ENCODE results near the gene CYP2W1. TPM values are rescaled to one million over a fixed set of nuclear protein-coding genes. Genes with fewer than 3 reads are reported as not detected.
"Not testable (repeated sequence)": the region's sequence is repeated elsewhere in the genome, so short reads cannot be mapped to it uniquely, and the experiment has no call there.

Gene CYP2W1
- total RNA-seq, 4 donors from 2014 or later: 0.41 to 0.95 TPM; not detected in 2

- Histone ChIP-seq H3K36me3 (no peaks in the 10 kb centered on the region), H3K4me3 (no peak overlapping the region), H3K4me1 (peaks cover 15 to 27% (median 21%) of the 10 kb centered on the region in 4 donors), H3K27me3 (no peaks in the 10 kb centered on the region), H3K9me3 (no peaks in the 10 kb centered on the region), H3K27ac (no peak overlapping the region)
- intact Hi-C loops (cut with DNase I; ENCODE audit: low total_unique reads): no loop called here
- no peak for DNase-seq
- 90% methylated on average over 12 of the region's 12 CpGs; no CpG with 5 or more reads in 1 of the 2 donors for WGBS, 2 donors (ENCODE audit: low coverage in 1 of 2)
- in situ Hi-C loops (cut with MboI; ENCODE audit: low pct_ligation_motif_present in 1 of 4, low pct_unique_long_range_greater_than_20kb in 1 of 4, low sequenced_read_pairs in 3 of 4): no loop called here
- TF ChIP-seq POLR2A (IDR thresholded peaks at IDR 0.05): no peak
- no peak for TF ChIP-seq POLR2AphosphoS5 (IDR thresholded peaks at IDR 0.05)
- TF ChIP-seq EP300 (IDR thresholded peaks at IDR 0.05; ENCODE audit: low read depth): no peak
- no peak for TF ChIP-seq CTCF (IDR thresholded peaks at IDR 0.05)
These were observed 47.6 kb downstream of the CYP2W1 start for GRCh38 chr7:1030444-1031070.

GRCh38 chr7:1031716-1032455 lies 48.9 kb downstream of the CYP2W1 start:
- WGBS, 2 donors (ENCODE audit: low coverage in 1 of 2): 95 to 97% methylated on average over 11 to 31 of the region's 33 CpGs

GRCh38 chr7:1032536-1033181 lies 49.7 kb downstream of the CYP2W1 start:
- no peak for TF ChIP-seq EP300 (IDR thresholded peaks at IDR 0.05; ENCODE audit: low read depth)
- no peak for TF ChIP-seq POLR2A (IDR thresholded peaks at IDR 0.05)
- TF ChIP-seq POLR2AphosphoS5 (IDR thresholded peaks at IDR 0.05): no peak
- no peak for TF ChIP-seq CTCF (IDR thresholded peaks at IDR 0.05)
- in situ Hi-C loops (cut with MboI; ENCODE audit: low pct_ligation_motif_present in 1 of 4, low pct_unique_long_range_greater_than_20kb in 1 of 4, low sequenced_read_pairs in 3 of 4): no loop called here
- 90 to 100% methylated on average over 2 to 25 of the region's 25 CpGs for WGBS, 2 donors (ENCODE audit: low coverage in 1 of 2)

More at GRCh38 chr7:1031716-1032455, 48.9 kb downstream of the CYP2W1 start:
- no peaks in the 10 kb centered on the region for H3K27me3 ChIP-seq
- in situ Hi-C loops (cut with MboI; ENCODE audit: low pct_ligation_motif_present in 1 of 4, low pct_unique_long_range_greater_than_20kb in 1 of 4, low sequenced_read_pairs in 3 of 4): no loop called here
- no peaks in the 10 kb centered on the region for H3K9me3 ChIP-seq
- H3K4me1 ChIP-seq: peaks cover 15 to 25% (median 19%) of the 10 kb centered on the region in 4 donors
- no peak overlapping the region for H3K4me3 ChIP-seq
- intact Hi-C loops (cut with DNase I; ENCODE audit: low total_unique reads): no loop called here
- DNase-seq: no peak
- TF ChIP-seq POLR2A (IDR thresholded peaks at IDR 0.05) (no peak), CTCF (IDR thresholded peaks at IDR 0.05) (no peak), EP300 (IDR thresholded peaks at IDR 0.05; ENCODE audit: low read depth) (no peak), POLR2AphosphoS5 (IDR thresholded peaks at IDR 0.05) (no peak)
- H3K36me3 ChIP-seq: no peaks in the 10 kb centered on the region
- no peak overlapping the region for H3K27ac ChIP-seq

GRCh38 chr7:1033546-1034145 lies 50.7 kb downstream of the CYP2W1 start:
- no peak overlapping the region for H3K27ac ChIP-seq
- no peak for DNase-seq

More at GRCh38 chr7:1032536-1033181, 49.7 kb downstream of the CYP2W1 start:
- intact Hi-C loops (cut with DNase I; ENCODE audit: low total_unique reads): no loop called here
- no peak overlapping the region for H3K4me3 ChIP-seq
- H3K36me3 ChIP-seq: no peaks in the 10 kb centered on the region
- H3K27ac ChIP-seq: no peak overlapping the region
- H3K4me1 ChIP-seq: peaks cover 9 to 18% (median 12%) of the 10 kb centered on the region in 4 donors
- no peak for DNase-seq
- H3K9me3 ChIP-seq: no peaks in the 10 kb centered on the region
- no peaks in the 10 kb centered on the region for H3K27me3 ChIP-seq

GRCh38 chr7:1034769-1035168 lies 51.8 kb downstream of the CYP2W1 start:
- H3K27ac ChIP-seq; intact Hi-C loops (cut with DNase I; ENCODE audit: low total_unique reads); H3K27me3 ChIP-seq; DNase-seq; H3K9me3 ChIP-seq; in situ Hi-C loops (cut with MboI; ENCODE audit: low pct_ligation_motif_present in 1 of 4, low pct_unique_long_range_greater_than_20kb in 1 of 4, low sequenced_read_pairs in 3 of 4); H3K4me1 ChIP-seq; H3K36me3 ChIP-seq; H3K4me3 ChIP-seq: not testable (repeated sequence)
- 100% methylated on average over 1 of the region's 1 CpG; no CpG with 5 or more reads in 1 of the 2 donors for WGBS, 2 donors (ENCODE audit: low coverage in 1 of 2)

More at GRCh38 chr7:1033546-1034145, 50.7 kb downstream of the CYP2W1 start:
- Histone ChIP-seq H3K27me3 (no peaks in the 10 kb centered on the region), H3K4me1 (peaks cover 8 to 13% (median 9%) of the 10 kb centered on the region in 4 donors), H3K4me3 (no peak overlapping the region), H3K9me3 (no peaks in the 10 kb centered on the region), H3K36me3 (no peaks in the 10 kb centered on the region)
- 76 to 79% methylated on average over 9 to 20 of the region's 20 CpGs for WGBS, 2 donors (ENCODE audit: low coverage in 1 of 2)
- in situ Hi-C loops (cut with MboI; ENCODE audit: low pct_ligation_motif_present in 1 of 4, low pct_unique_long_range_greater_than_20kb in 1 of 4, low sequenced_read_pairs in 3 of 4) (no loop called here), intact Hi-C loops (cut with DNase I; ENCODE audit: low total_unique reads) (no loop called here)
- no peak for TF ChIP-seq POLR2AphosphoS5 (IDR thresholded peaks at IDR 0.05)

- H3K27ac ChIP-seq; H3K9me3 ChIP-seq; H3K4me3 ChIP-seq; H3K27me3 ChIP-seq; DNase-seq; in situ Hi-C loops (cut with MboI; ENCODE audit: low pct_ligation_motif_present in 1 of 4, low pct_unique_long_range_greater_than_20kb in 1 of 4, low sequenced_read_pairs in 3 of 4); H3K36me3 ChIP-seq; intact Hi-C loops (cut with DNase I; ENCODE audit: low total_unique reads): not testable (repeated sequence)
- WGBS, 2 donors (ENCODE audit: low coverage in 1 of 2): 91 to 97% methylated on average over 17 to 40 of the region's 40 CpGs
- H3K4me1 ChIP-seq: peaks cover 0 to 12% (median 1%) of the 10 kb centered on the region in 4 donors
These were observed 53.4 kb downstream of the CYP2W1 start for GRCh38 chr7:1036164-1036928.

Data from transverse colon (tissue), 4 donors.